Measurements from ENCODE around the gene E2F2.

E2F2 gene

GRCh38 chr1:23567629-23567995 lies 36.6 kb upstream of the E2F2 start:
- Histone ChIP-seq H3K27me3 (ENCODE audit: control insufficient read depth, insufficient read depth, low read length) (no peaks in the 10 kb centered on the region), H3K9me3 (ENCODE audit: control insufficient read depth, low read length) (no peaks in the 10 kb centered on the region), H3K4me3 (ENCODE audit: low read depth, low read length) (no peak overlapping the region), H3K4me1 (no peaks in the 10 kb centered on the region), H3K4me2 (ENCODE audit: low read length) (peak overlapping the region; percentile 60), H3K79me2 (no peaks in the 10 kb centered on the region), H3K36me3 (ENCODE audit: control insufficient read depth, insufficient read depth, low read length) (no peaks in the 10 kb centered on the region), H3K9ac (no peak overlapping the region), H2AFZ (no peak overlapping the region), H3K27ac (no peak overlapping the region)
- TF ChIP-seq CTCF (IDR thresholded peaks at IDR 0.05) = no peak

GRCh38 chr1:23566304-23566703 lies 35.3 kb upstream of the E2F2 start:
- Histone ChIP-seq H3K9ac (no peak overlapping the region), H2AFZ (no peak overlapping the region), H3K79me2 (no peaks in the 10 kb centered on the region), H3K4me3 (ENCODE audit: low read depth, low read length) (no peak overlapping the region), H3K4me2 (ENCODE audit: low read length) (no peak overlapping the region), H3K27me3 (ENCODE audit: control insufficient read depth, insufficient read depth, low read length) (no peaks in the 10 kb centered on the region), H3K36me3 (ENCODE audit: control insufficient read depth, insufficient read depth, low read length) (no peaks in the 10 kb centered on the region), H3K9me3 (ENCODE audit: control insufficient read depth, low read length) (no peaks in the 10 kb centered on the region), H3K4me1 (no peaks in the 10 kb centered on the region), H3K27ac (no peak overlapping the region)
- no peak for TF ChIP-seq CTCF (IDR thresholded peaks at IDR 0.05)

- Histone ChIP-seq H3K27ac (no peak overlapping the region), H3K9me3 (ENCODE audit: control insufficient read depth, low read length) (no peaks in the 10 kb centered on the region), H3K9ac (no peak overlapping the region), H3K27me3 (ENCODE audit: control insufficient read depth, insufficient read depth, low read length) (no peaks in the 10 kb centered on the region), H3K36me3 (ENCODE audit: control insufficient read depth, insufficient read depth, low read length) (no peaks in the 10 kb centered on the region), H3K79me2 (no peaks in the 10 kb centered on the region), H3K4me2 (ENCODE audit: low read length) (no peak overlapping the region), H3K4me1 (no peaks in the 10 kb centered on the region), H2AFZ (no peak overlapping the region), H3K4me3 (ENCODE audit: low read depth, low read length) (no peak overlapping the region)
- TF ChIP-seq CTCF (IDR thresholded peaks at IDR 0.05) = no peak
These were observed 34.7 kb upstream of the E2F2 start for GRCh38 chr1:23565776-23566175.

DNA sequence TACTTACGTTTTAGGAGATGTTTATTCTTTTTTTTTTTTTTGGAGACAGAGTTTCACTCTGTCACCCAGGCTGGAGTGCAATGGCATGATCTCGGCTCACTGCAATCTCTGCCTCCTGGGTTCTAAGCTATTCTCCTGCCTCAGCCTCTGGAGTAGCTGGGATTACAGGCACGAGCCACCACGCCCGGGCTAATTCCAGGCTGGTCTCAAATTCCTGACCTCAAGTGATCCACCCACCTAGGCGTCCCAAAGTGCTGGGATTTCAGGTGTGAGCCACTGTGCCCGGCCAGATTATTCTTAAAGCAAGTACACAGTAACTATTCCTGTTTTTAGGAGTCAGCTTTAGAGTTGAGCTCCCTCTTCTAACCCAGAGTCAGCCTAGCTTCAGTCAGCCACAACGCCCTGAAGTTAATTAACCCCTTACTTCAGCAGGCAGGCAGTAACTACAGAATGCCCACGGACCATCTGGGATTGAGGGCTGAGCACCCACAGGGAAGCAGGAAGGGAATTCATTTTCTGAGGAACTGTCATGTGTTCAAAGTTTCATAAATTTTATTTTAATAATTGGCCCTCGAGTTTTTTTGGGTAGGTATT lies 33.6 kb upstream of the E2F2 start:
- H2AFZ ChIP-seq = no peak overlapping the region
- no peak overlapping the region for H3K4me3 ChIP-seq (ENCODE audit: low read depth, low read length)
- H3K9ac ChIP-seq = no peak overlapping the region
- no peak for TF ChIP-seq CTCF (IDR thresholded peaks at IDR 0.05)
- H3K36me3 ChIP-seq (ENCODE audit: control insufficient read depth, insufficient read depth, low read length) = no peaks in the 10 kb centered on the region
- H3K79me2 ChIP-seq = no peaks in the 10 kb centered on the region
- H3K27ac ChIP-seq = no peak overlapping the region
- H3K9me3 ChIP-seq (ENCODE audit: control insufficient read depth, low read length) = no peaks in the 10 kb centered on the region
- no peaks in the 10 kb centered on the region for H3K27me3 ChIP-seq (ENCODE audit: control insufficient read depth, insufficient read depth, low read length)
- H3K4me1 ChIP-seq = peaks cover 3% of the 10 kb centered on the region
- no peak overlapping the region for H3K4me2 ChIP-seq (ENCODE audit: low read length)

DNA sequence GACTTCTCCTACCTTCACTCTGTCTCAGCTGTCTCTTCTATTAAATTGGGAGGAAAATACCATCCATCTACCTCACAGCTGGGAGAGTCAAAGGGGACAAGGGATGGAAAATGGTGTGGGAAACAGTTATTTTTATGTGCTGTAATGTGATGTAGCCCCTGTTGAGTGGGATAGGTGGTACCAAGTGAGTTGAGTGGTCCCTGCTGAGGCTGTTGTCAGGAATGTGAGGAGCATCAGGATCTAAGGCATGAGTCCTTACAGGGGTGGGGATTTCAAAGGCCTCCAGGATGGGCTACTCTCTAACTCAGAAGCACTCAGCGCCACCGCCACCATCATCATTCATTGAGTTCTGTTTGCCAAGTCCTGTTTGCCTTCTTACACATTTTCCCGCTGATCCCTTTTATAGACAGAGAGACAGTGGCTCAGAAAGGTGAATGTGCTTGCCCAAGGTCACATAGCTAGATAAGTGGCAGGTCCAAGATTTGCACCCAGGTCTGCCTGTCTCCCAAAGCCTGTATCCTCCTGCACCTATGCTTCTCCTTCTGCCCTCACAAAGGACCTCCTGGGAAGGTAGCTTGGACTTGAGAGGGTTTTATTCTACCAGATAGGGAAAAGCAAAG lies 32.8 kb upstream of the E2F2 start:
- H3K36me3 ChIP-seq (ENCODE audit: control insufficient read depth, insufficient read depth, low read length) = no peaks in the 10 kb centered on the region

More for the DNA sequence above, 32.8 kb upstream of the E2F2 start:
- no peaks in the 10 kb centered on the region for H3K27me3 ChIP-seq (ENCODE audit: control insufficient read depth, insufficient read depth, low read length)
- H2AFZ ChIP-seq = no peak overlapping the region
- no peak overlapping the region for H3K9ac ChIP-seq
- H3K4me3 ChIP-seq (ENCODE audit: low read depth, low read length) = no peak overlapping the region
- TF ChIP-seq CTCF (IDR thresholded peaks at IDR 0.05) = no peak
- H3K4me2 ChIP-seq (ENCODE audit: low read length) = no peak overlapping the region
- H3K4me1 ChIP-seq = peaks cover 3% of the 10 kb centered on the region
- H3K79me2 ChIP-seq = no peaks in the 10 kb centered on the region
- no peaks in the 10 kb centered on the region for H3K9me3 ChIP-seq (ENCODE audit: control insufficient read depth, low read length)
- peak overlapping the region; percentile 70 for H3K27ac ChIP-seq
